HepG2 (cell line): ENCODE measurements around the gene TMCC1.

Source experiments
- FOXJ3 ChIP-seq: sonication (generic); formaldehyde crosslinking; IDR thresholded peaks from 2 replicates; pipeline ENCODE4 v1.4.0; 2020; ENCODE audit warnings: missing genetic modification reagents, mild to moderate bottlenecking, borderline replicate concordance
- KLF13 ChIP-seq: sonication (generic); formaldehyde crosslinking; IDR thresholded peaks from 2 replicates; pipeline ENCODE4 v1.4.0; 2020; ENCODE audit warnings: mild to moderate bottlenecking, missing genetic modification reagents
- MTA3 ChIP-seq: sonication (generic); formaldehyde crosslinking; IDR thresholded peaks from 2 replicates; pipeline ENCODE4 v1.4.0; 2020; ENCODE audit warnings: missing genetic modification reagents
- RBM39 ChIP-seq: fragments of 200-400 bp; formaldehyde crosslinking; IDR thresholded peaks from one replicate; pipeline ENCODE4 v1.6.1; 2018; ENCODE audit warnings: antibody characterized with exemption, mild to moderate bottlenecking, low read depth, low read length; ENCODE audit not compliant: poor library complexity, severe bottlenecking
- ZNF766 ChIP-seq: sonication (generic); formaldehyde crosslinking; IDR thresholded peaks from 2 replicates; pipeline ENCODE4 v1.5.0; 2020; ENCODE audit warnings: missing genetic modification reagents, borderline replicate concordance
- TF ChIP-seq, protein P1 (sequence below): sonication (generic); formaldehyde crosslinking; IDR thresholded peaks from 2 replicates; pipeline ENCODE4 v1.9.0; 2021; ENCODE audit warnings: mild to moderate bottlenecking, missing genetic modification reagents

DNA sequence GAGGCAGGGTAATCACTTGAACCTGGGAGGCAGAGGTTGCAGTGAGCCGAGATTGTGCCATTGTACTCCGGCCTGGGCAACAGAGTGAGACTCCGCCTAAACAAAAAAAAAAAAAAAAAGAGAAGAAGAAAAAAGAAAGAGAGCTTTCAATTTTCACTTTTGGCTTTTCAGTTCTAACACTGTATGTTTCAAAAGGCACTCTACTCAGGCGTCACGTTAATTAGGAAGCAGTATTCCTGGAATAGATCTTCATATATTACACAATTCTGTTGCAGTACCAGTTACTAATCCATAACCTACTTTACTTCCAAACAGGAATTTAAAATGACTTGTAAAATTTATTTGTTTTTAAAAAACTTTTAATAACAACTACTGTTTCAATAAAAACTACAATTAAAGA, 155.3 kb downstream of the TMCC1 start:
- TF ChIP-seq KLF13 (CRISPR knock-in tag) (no peak), RBM39 (no peak), MTA3 (no peak), FOXJ3 (CRISPR knock-in tag) (no peak), ZNF766 (no peak)
- TF ChIP-seq, protein P1, sequence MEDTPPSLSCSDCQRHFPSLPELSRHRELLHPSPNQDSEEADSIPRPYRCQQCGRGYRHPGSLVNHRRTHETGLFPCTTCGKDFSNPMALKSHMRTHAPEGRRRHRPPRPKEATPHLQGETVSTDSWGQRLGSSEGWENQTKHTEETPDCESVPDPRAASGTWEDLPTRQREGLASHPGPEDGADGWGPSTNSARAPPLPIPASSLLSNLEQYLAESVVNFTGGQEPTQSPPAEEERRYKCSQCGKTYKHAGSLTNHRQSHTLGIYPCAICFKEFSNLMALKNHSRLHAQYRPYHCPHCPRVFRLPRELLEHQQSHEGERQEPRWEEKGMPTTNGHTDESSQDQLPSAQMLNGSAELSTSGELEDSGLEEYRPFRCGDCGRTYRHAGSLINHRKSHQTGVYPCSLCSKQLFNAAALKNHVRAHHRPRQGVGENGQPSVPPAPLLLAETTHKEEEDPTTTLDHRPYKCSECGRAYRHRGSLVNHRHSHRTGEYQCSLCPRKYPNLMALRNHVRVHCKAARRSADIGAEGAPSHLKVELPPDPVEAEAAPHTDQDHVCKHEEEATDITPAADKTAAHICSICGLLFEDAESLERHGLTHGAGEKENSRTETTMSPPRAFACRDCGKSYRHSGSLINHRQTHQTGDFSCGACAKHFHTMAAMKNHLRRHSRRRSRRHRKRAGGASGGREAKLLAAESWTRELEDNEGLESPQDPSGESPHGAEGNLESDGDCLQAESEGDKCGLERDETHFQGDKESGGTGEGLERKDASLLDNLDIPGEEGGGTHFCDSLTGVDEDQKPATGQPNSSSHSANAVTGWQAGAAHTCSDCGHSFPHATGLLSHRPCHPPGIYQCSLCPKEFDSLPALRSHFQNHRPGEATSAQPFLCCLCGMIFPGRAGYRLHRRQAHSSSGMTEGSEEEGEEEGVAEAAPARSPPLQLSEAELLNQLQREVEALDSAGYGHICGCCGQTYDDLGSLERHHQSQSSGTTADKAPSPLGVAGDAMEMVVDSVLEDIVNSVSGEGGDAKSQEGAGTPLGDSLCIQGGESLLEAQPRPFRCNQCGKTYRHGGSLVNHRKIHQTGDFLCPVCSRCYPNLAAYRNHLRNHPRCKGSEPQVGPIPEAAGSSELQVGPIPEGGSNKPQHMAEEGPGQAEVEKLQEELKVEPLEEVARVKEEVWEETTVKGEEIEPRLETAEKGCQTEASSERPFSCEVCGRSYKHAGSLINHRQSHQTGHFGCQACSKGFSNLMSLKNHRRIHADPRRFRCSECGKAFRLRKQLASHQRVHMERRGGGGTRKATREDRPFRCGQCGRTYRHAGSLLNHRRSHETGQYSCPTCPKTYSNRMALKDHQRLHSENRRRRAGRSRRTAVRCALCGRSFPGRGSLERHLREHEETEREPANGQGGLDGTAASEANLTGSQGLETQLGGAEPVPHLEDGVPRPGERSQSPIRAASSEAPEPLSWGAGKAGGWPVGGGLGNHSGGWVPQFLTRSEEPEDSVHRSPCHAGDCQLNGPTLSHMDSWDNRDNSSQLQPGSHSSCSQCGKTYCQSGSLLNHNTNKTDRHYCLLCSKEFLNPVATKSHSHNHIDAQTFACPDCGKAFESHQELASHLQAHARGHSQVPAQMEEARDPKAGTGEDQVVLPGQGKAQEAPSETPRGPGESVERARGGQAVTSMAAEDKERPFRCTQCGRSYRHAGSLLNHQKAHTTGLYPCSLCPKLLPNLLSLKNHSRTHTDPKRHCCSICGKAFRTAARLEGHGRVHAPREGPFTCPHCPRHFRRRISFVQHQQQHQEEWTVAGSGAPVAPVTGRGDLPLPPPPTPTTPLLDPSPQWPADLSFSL (CRISPR knock-in tag) = no peak
